Measurements from ENCODE around the gene FAM168A.

Gene FAM168A

DNA sequence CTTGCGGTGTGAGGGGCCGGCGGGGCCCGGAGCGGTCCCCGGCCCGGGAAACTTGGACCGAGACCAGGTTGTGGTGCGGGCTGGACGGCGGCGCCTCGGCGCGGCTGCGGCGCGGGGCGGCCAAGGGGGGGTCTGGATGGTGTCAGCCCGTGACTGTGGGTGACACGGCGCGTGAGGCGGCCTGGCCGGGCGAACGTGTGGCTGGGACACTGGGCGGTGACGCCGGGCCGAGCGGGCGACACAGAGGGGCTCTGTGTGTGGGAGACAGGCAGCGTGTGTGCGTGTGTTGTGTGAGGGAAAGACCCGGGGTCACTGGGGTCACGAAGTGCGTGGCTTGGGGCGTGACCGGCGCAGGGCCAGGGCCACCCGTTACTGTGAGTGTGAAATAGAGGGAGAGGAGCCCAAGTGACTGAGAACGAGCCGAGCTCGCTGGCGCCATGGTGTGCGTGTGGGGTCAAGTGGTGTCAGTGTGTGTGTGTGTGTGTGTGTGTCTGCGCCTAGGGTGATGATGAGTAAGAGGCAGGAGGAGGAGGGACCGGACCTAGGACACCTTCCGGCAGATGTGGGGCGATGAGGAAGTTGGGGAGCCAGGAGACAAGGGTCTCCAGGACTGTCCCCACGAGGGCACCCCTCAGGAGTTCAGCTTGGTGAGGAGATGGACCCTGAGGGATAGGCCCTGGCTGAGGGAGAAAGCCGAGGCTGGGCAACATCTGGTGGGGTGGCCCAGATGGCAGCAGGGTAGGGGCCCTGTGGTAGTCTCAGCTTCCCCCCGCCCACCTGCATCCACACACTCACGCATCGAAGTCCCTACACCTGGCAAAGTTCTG is 220.9 kb downstream of the FAM168A start:
- no peak for TF ChIP-seq CTCF (IDR thresholded peaks at IDR 0.05; ENCODE audit: control extremely low read depth, extremely low read depth, low read depth, missing control alignments)
- CTCF ChIA-PET, result interaction anchor here (0.8 to 2.1 kb wide), 8 partner anchors 8 to 283 kb away, joined by 3 to 6 read pairs (median 5); no protein-coding TSS in a partner anchor
- peak; percentile 82 for DNase-seq (ENCODE audit: extremely low spot score)
- POLR2A ChIA-PET, result interaction anchor here (0.6 to 1.7 kb wide), 5 partner anchors 8 to 203 kb away, joined by 3 to 10 read pairs (median 5); no protein-coding TSS in a partner anchor

- TF ChIP-seq CTCF (IDR thresholded peaks at IDR 0.05; ENCODE audit: control extremely low read depth, extremely low read depth, low read depth, missing control alignments), result peak; percentile 88
- POLR2A ChIA-PET, result interaction anchor here (0.6 to 1.7 kb wide), 5 partner anchors 9 to 1262 kb away, joined by 3 to 10 read pairs (median 4); no protein-coding TSS in a partner anchor
- peak; percentile 98 for DNase-seq (ENCODE audit: extremely low spot score)
- CTCF ChIA-PET, result interaction anchor here (0.8 to 1.7 kb wide), 5 partner anchors 9 to 25 kb away, joined by 3 to 6 read pairs (median 5); no protein-coding TSS in a partner anchor
These were observed 221.6 kb downstream of the FAM168A start, which contains the start of gene RELT for GRCh38 chr11:73376160-73376802. TSS of gene RELT (plus strand) at chr11:73376399. CDS start at chr11:73389137, 12,738 bp downstream.

GRCh38 chr11:73375830-73376159 is 222.1 kb downstream of the FAM168A start:
- no peak for DNase-seq (ENCODE audit: extremely low spot score)
- ChIA-PET POLR2A (interaction anchor here (0.6 to 1.7 kb wide), 2 partner anchors 9 to 1262 kb away, joined by 4 to 10 read pairs; no protein-coding TSS in a partner anchor), CTCF (interaction anchor here (1.0 to 18.1 kb wide), 6 partner anchors 11 to 286 kb away, joined by 3 to 209 read pairs (median 8); partner anchors contain the start of gene ARHGEF17)
- no peak for TF ChIP-seq CTCF (IDR thresholded peaks at IDR 0.05; ENCODE audit: control extremely low read depth, extremely low read depth, low read depth, missing control alignments)

DNA sequence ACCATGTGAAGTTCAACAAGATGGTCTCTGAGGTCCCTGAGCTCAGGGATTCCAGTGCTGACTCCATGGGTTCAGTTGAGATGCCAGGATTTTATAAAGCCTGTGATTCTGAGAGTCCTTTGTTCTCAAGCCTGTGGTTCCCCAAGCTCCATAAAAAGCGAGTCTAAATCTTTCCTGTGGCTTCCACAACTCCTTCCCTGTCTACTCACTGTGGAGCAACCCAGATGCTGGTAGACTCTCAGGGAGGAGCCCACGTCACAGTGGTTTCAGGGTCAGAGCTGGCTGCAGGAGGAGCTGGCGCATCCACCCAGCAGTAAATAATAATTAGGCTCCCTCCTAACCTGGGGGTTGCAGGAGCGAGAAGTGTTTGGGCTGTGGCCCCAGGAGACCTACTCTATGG is 223.8 kb downstream of the FAM168A start:
- ChIA-PET POLR2A (no interaction called here), CTCF (interaction anchor here (1.1 to 18.1 kb wide), 7 partner anchors 9 to 286 kb away, joined by 3 to 209 read pairs (median 9); partner anchors contain the start of gene ARHGEF17)
- no peak for TF ChIP-seq CTCF (IDR thresholded peaks at IDR 0.05; ENCODE audit: control extremely low read depth, extremely low read depth, low read depth, missing control alignments)

DNA sequence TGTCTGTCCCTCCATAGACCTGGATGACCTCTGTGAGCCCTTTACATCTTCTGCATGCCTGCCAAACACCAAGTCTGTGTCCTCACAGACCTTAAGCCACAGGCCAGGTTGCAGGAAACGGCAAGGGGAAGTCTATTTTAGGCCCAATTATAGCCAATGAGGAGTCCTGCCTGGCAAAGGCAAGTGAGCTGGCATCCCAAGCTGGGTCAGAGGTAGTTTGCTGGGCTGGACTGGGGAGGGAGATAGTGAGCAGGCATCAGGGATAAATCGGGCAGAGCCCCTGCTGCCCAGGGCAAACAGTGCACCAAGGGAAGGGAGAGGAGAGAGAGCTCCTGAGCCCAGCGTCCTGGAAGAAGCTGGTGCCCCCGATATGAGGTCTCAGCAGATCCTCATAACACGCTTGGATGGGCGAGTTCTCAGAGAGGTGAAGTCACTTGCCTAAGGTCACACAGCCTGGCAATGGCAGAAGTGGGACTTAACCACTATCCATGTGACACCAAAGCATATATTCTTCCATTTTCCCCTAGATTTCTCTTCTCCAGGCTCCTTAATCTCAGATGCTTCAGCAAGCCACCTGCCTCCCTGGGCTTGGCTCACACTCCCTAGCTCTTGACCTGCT is 225.4 kb downstream of the FAM168A start:
- POLR2A ChIA-PET, result no interaction called here
- no peak for DNase-seq (ENCODE audit: extremely low spot score)
- TF ChIP-seq CTCF (IDR thresholded peaks at IDR 0.05; ENCODE audit: control extremely low read depth, extremely low read depth, low read depth, missing control alignments), result no peak
- CTCF ChIA-PET, result interaction anchor here (0.6 to 18.1 kb wide), 10 partner anchors 9 to 288 kb away, joined by 3 to 209 read pairs (median 5); no protein-coding TSS in a partner anchor

More for the DNA sequence above, 223.8 kb downstream of the FAM168A start:
- no peak for DNase-seq (ENCODE audit: extremely low spot score)

Measured in GM10248 (cell line).